ENCODE measurements around the gene PRKCE. TPM values are rescaled to one million over a fixed set of nuclear protein-coding genes. Genes with fewer than 3 reads are reported as not detected.

PRKCE gene
- total and polyA plus RNA-seq, 2 experiments from 2014 or later: 0.94 to 1.2 TPM

GRCh38 chr2:46147626-46148368 lies 496.3 kb downstream of the PRKCE start (continued):
- TF ChIP-seq ZNF462 (CRISPR knock-in tag; IDR thresholded peaks at IDR 0.05): no peak
- TF ChIP-seq STAT1 (IDR thresholded peaks at IDR 0.05; ENCODE audit: unreplicated experiment): no peak
- TF ChIP-seq CTCF (conservative IDR thresholded peaks at IDR 0.05; ENCODE audit: low read depth in 2 of 2): no peak
- TF ChIP-seq JUNB (IDR thresholded peaks at IDR 0.05; ENCODE audit: unreplicated experiment): no peak

- H3K27ac Mint-ChIP-seq: no peak overlapping the region
- Histone ChIP-seq H3K9me2 (ENCODE audit: insufficient read depth) (peaks cover 12% of the 10 kb centered on the region), H3K4me2 (no peak overlapping the region), H3F3A (replicated peaks; ENCODE audit: low read depth) (no peaks in the 10 kb centered on the region), H3K36me3 (ENCODE audit: insufficient read depth) (no peaks in the 10 kb centered on the region), H4K20me1 (replicated peaks; ENCODE audit: insufficient read depth) (no peaks in the 10 kb centered on the region), H3K4me3 (no peak overlapping the region), H3K27ac (ENCODE audit: low read depth) (no peak overlapping the region), H3K79me2 (replicated peaks; ENCODE audit: insufficient read depth) (no peaks in the 10 kb centered on the region), H2AFZ (no peak overlapping the region), H3K27me3 (ENCODE audit: insufficient read depth) (no peaks in the 10 kb centered on the region), H3K4me1 (ENCODE audit: insufficient read depth) (peaks cover 13% of the 10 kb centered on the region)
- DNase-seq (ENCODE audit: low spot score) (no peak), ATAC-seq (no peak)
- H3K4me3 Mint-ChIP-seq: no peak overlapping the region
- peaks cover under 1% of the 10 kb centered on the region for H3K27me3 Mint-ChIP-seq (ENCODE audit: insufficient read depth, low read depth, poor library complexity)
- H3K4me1 Mint-ChIP-seq: peaks cover 8% of the 10 kb centered on the region
- no peak for TF ChIP-seq ZNF114 (CRISPR knock-in tag; IDR thresholded peaks at IDR 0.05)
- TF ChIP-seq CREB1 (CRISPR knock-in tag; IDR thresholded peaks at IDR 0.05; ENCODE audit: low read depth): no peak
- TF ChIP-seq EZH2phosphoT487 (IDR thresholded peaks at IDR 0.05; ENCODE audit: unreplicated experiment): no peak
- TF ChIP-seq ZNF331 (CRISPR knock-in tag; IDR thresholded peaks at IDR 0.05; ENCODE audit: low read depth): no peak
- H3K36me3 Mint-ChIP-seq (ENCODE audit: low read depth): no peaks in the 10 kb centered on the region
- no peaks in the 10 kb centered on the region for H3K9me3 Mint-ChIP-seq
Measured at GRCh38 chr2:46148369-46148736, 496.9 kb downstream of the PRKCE start.
